Astrocyte (in vitro differentiated cells and primary cell): Measurements from ENCODE around the gene CCDC191. TPM values are rescaled to one million over a fixed set of nuclear protein-coding genes. Genes with fewer than 3 reads are reported as not detected.

Experiments used
- DNase-seq: peaks from one replicate; pipeline ENCODE4 v3.0.0-alpha.2; 2010; ENCODE audit warnings: low read depth
- FAIRE-seq: peaks from 2 replicates; lab custom pipeline; 2011; peaks lifted over from hg19 to GRCh38; lab: Jason Lieb, UNC
- H2AFZ ChIP-seq: 2 replicates; pipeline ENCODE4 v1.6.0; 2012; ENCODE audit warnings: low read depth, low read length, inconsistent platforms
- H3K27ac ChIP-seq: 2 replicates; pipeline ENCODE4 v1.5.1; 2011; ENCODE audit warnings: low read depth, low read length, inconsistent platforms
- H3K27me3 ChIP-seq: 2 replicates; pipeline ENCODE4 v1.6.0; 2011; ENCODE audit warnings: low read length, inconsistent platforms; ENCODE audit not compliant: insufficient read depth
- H3K36me3 ChIP-seq: 2 replicates; pipeline ENCODE4 v1.5.1; 2011; ENCODE audit warnings: low read length, inconsistent platforms; ENCODE audit not compliant: insufficient read depth
- H3K4me1 ChIP-seq: 2 replicates; pipeline ENCODE4 v1.5.1; 2011; ENCODE audit warnings: low read length, inconsistent platforms; ENCODE audit not compliant: insufficient read depth
- H3K4me2 ChIP-seq: 2 replicates; pipeline ENCODE4 v1.6.0; 2012; ENCODE audit warnings: low read length, inconsistent platforms
- H3K4me3 ChIP-seq: 2 replicates; pipeline ENCODE4 v1.5.1; 2011; ENCODE audit warnings: low read depth, mild to moderate bottlenecking, low read length, inconsistent platforms; ENCODE audit not compliant: insufficient read depth
- H3K79me2 ChIP-seq: 2 replicates; pipeline ENCODE4 v1.6.0; 2012; ENCODE audit warnings: mild to moderate bottlenecking, low read length, inconsistent platforms; ENCODE audit not compliant: insufficient read depth
- H3K9ac ChIP-seq: 2 replicates; pipeline ENCODE4 v1.6.0; 2012; ENCODE audit warnings: mild to moderate bottlenecking, low read length, inconsistent platforms
- H3K9me3 ChIP-seq: 2 replicates; pipeline ENCODE4 v1.5.1; 2012; ENCODE audit warnings: low read depth, mild to moderate bottlenecking, low read length, inconsistent platforms; ENCODE audit not compliant: insufficient read depth
- H4K20me1 ChIP-seq: 2 replicates; pipeline ENCODE4 v1.6.0; 2012; ENCODE audit warnings: low read length, inconsistent platforms; ENCODE audit not compliant: insufficient read depth
- H3K27ac Mint-ChIP-seq: one replicate; pipeline ENCODE4 v1.8.0; 2021; ENCODE audit warnings: mild to moderate bottlenecking, mixed read lengths; ENCODE audit not compliant: unreplicated experiment
- H3K27me3 Mint-ChIP-seq: one replicate; pipeline ENCODE4 v1.8.0; 2021; ENCODE audit warnings: low read depth, mixed read lengths; ENCODE audit not compliant: unreplicated experiment
- H3K36me3 Mint-ChIP-seq: one replicate; pipeline ENCODE4 v1.8.0; 2021; ENCODE audit warnings: low read depth, mixed read lengths; ENCODE audit not compliant: unreplicated experiment
- H3K4me1 Mint-ChIP-seq: one replicate; pipeline ENCODE4 v1.8.0; 2021; ENCODE audit warnings: low read depth, mixed read lengths; ENCODE audit not compliant: unreplicated experiment
- H3K4me3 Mint-ChIP-seq: one replicate; pipeline ENCODE4 v1.8.0; 2021; ENCODE audit warnings: mild to moderate bottlenecking, moderate library complexity, mixed read lengths; ENCODE audit not compliant: unreplicated experiment
- H3K9me3 Mint-ChIP-seq: one replicate; pipeline ENCODE4 v1.8.0; 2021; ENCODE audit warnings: mild to moderate bottlenecking, mixed read lengths; ENCODE audit not compliant: unreplicated experiment
- EZH2 ChIP-seq: IDR thresholded peaks from 2 replicates; pipeline ENCODE4 v1.6.1; 2012; ENCODE audit warnings: mild to moderate bottlenecking, low read length, inconsistent platforms; ENCODE audit not compliant: insufficient read depth
- total RNA-seq: library from RNA; stranded (reverse); gene quantifications from 2 replicates; pipeline ENCODE4 v1.2.1, GENCODE V29; 2021
- TF ChIP-seq, protein P1 (sequence below): IDR thresholded peaks from 2 replicates; pipeline ENCODE4 v1.5.1; 2011; ENCODE audit warnings: low read depth, mild to moderate bottlenecking, inconsistent platforms, low read length, moderate library complexity; ENCODE audit not compliant: insufficient read depth

The CCDC191 gene
- total RNA-seq, 1 donor from 2014 or later = 2.5 TPM

DNA sequence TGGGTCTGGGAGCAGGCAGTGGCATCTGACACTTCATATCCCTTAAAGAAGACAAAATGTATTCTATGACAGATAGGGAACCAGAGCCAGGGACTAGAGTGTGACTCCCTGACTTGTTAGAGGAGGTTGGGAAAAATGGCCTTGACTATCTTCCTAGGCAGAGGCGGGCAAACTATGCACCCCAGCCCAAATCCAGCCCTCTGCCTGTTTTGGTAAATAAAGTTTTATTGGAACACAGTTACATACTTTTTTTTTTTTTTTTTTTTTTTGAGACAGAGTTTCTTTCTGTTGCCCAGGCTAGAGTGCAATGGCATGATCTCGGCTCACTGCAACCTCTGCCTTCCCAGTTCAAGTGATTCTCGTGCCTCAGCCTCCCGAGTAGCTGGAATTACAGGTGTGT, 47.5 kb upstream of the CCDC191 start:
- no peak for TF ChIP-seq EZH2
- TF ChIP-seq, protein P1, sequence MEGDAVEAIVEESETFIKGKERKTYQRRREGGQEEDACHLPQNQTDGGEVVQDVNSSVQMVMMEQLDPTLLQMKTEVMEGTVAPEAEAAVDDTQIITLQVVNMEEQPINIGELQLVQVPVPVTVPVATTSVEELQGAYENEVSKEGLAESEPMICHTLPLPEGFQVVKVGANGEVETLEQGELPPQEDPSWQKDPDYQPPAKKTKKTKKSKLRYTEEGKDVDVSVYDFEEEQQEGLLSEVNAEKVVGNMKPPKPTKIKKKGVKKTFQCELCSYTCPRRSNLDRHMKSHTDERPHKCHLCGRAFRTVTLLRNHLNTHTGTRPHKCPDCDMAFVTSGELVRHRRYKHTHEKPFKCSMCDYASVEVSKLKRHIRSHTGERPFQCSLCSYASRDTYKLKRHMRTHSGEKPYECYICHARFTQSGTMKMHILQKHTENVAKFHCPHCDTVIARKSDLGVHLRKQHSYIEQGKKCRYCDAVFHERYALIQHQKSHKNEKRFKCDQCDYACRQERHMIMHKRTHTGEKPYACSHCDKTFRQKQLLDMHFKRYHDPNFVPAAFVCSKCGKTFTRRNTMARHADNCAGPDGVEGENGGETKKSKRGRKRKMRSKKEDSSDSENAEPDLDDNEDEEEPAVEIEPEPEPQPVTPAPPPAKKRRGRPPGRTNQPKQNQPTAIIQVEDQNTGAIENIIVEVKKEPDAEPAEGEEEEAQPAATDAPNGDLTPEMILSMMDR = no peak
- no peaks in the 10 kb centered on the region for H3K79me2 ChIP-seq
- H3K9ac ChIP-seq = no peak overlapping the region
- Mint-ChIP-seq H3K27me3 (no peaks in the 10 kb centered on the region), H3K4me3 (no peak overlapping the region), H3K36me3 (no peaks in the 10 kb centered on the region), H3K27ac (no peak overlapping the region), H3K9me3 (peaks cover 2% of the 10 kb centered on the region), H3K4me1 (no peaks in the 10 kb centered on the region)
- no peak for DNase-seq
- H3K4me3 ChIP-seq = no peak overlapping the region
- no peaks in the 10 kb centered on the region for H3K9me3 ChIP-seq
- H3K4me2 ChIP-seq = no peak overlapping the region
- H3K27ac ChIP-seq = no peak overlapping the region
- no peak overlapping the region for H2AFZ ChIP-seq
- H3K4me1 ChIP-seq = no peaks in the 10 kb centered on the region
- H3K36me3 ChIP-seq = no peaks in the 10 kb centered on the region
- no peaks in the 10 kb centered on the region for H4K20me1 ChIP-seq
- H3K27me3 ChIP-seq = no peaks in the 10 kb centered on the region
- no peak for FAIRE-seq

DNA sequence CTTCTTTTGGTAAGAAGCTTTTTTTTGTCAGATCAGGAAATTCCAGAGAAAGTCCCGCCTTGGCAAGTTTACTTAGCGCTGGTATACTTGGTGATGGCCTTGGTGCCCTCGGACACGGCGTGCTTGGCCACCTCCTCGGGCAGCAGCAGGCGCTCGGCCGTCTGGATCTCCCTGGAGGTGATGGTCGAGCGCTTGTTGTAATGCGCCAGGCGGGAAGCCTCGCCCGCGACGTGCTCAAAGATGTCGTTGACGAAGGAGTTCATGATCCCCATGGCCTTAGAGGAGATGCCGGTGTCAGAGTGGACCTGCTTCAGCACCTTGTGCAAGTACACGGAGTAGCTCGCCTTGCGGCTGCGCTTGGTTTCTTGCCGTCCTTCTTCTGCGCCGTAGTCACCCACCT, 46.9 kb upstream of the CCDC191 start:
- Mint-ChIP-seq H3K36me3 (no peaks in the 10 kb centered on the region), H3K27ac (no peak overlapping the region), H3K4me3 (no peak overlapping the region), H3K4me1 (no peaks in the 10 kb centered on the region), H3K9me3 (peaks cover 2% of the 10 kb centered on the region), H3K27me3 (no peaks in the 10 kb centered on the region)
- H3K9me3 ChIP-seq = no peaks in the 10 kb centered on the region
- no peaks in the 10 kb centered on the region for H3K4me1 ChIP-seq
- H3K4me3 ChIP-seq = no peak overlapping the region
- TF ChIP-seq, protein P1 = no peak
- TF ChIP-seq EZH2 = no peak
- no peaks in the 10 kb centered on the region for H3K36me3 ChIP-seq
- no peaks in the 10 kb centered on the region for H4K20me1 ChIP-seq
- no peak for FAIRE-seq
- H3K27me3 ChIP-seq = no peaks in the 10 kb centered on the region
- no peak overlapping the region for H3K9ac ChIP-seq
- H2AFZ ChIP-seq = no peak overlapping the region
- no peak overlapping the region for H3K27ac ChIP-seq
- no peaks in the 10 kb centered on the region for H3K79me2 ChIP-seq
- H3K4me2 ChIP-seq = no peak overlapping the region
- no peak for DNase-seq

DNA sequence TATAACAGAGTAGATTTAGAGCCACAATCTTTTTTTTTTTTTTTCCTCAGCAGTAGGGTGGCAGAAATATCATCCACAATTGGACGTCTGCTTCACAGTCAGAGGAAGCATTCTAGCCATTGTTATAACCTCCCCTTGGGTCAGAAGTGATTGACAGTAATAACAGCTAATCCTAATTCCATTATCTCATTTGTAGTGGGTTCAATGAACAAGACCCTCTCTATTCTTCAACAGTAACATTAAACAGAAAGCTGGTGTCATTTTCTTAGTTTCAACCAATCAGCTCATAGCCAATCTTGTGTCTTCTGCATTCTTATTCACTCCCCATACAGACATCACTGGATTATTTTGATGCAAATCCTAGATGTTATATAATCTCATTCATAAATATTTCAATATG, 44.8 kb upstream of the CCDC191 start:
- no peak for DNase-seq
- H3K27me3 ChIP-seq = no peaks in the 10 kb centered on the region
- no peaks in the 10 kb centered on the region for H3K9me3 ChIP-seq
- no peak for TF ChIP-seq EZH2
- TF ChIP-seq, protein P1 = no peak
- H3K27ac ChIP-seq = no peak overlapping the region
- no peak overlapping the region for H3K4me3 Mint-ChIP-seq
- no peaks in the 10 kb centered on the region for H3K79me2 ChIP-seq
- H3K9ac ChIP-seq = no peak overlapping the region
- H3K36me3 Mint-ChIP-seq = no peaks in the 10 kb centered on the region
- H3K4me2 ChIP-seq = no peak overlapping the region
- no peak overlapping the region for H3K4me3 ChIP-seq
- H3K9me3 Mint-ChIP-seq = peaks cover 2% of the 10 kb centered on the region
- no peaks in the 10 kb centered on the region for H3K4me1 ChIP-seq
- no peaks in the 10 kb centered on the region for H3K4me1 Mint-ChIP-seq
- no peaks in the 10 kb centered on the region for H4K20me1 ChIP-seq
- no peak overlapping the region for H2AFZ ChIP-seq
- H3K27ac Mint-ChIP-seq = no peak overlapping the region
- no peaks in the 10 kb centered on the region for H3K27me3 Mint-ChIP-seq
- FAIRE-seq = no peak
- no peaks in the 10 kb centered on the region for H3K36me3 ChIP-seq
